Mammary epithelial cell (primary cell): ENCODE data around the gene AVPR2.

Experiments used
- EZH2 ChIP-seq: IDR thresholded peaks from 2 replicates; pipeline ENCODE4 v1.6.1; 2012; ENCODE audit warnings: low read length, inconsistent platforms, borderline replicate concordance
- TF ChIP-seq, protein P1 (sequence below), 2 donors: IDR thresholded peaks in 1 of 2; conservative IDR thresholded peaks in 1 of 2; 2 replicates each; pipeline ENCODE4 v1.5.1; 2011 to 2012; ENCODE audit warnings: inconsistent platforms in 2 of 2, low read length in 2 of 2, mild to moderate bottlenecking in 2 of 2, control low read depth in 1 of 2, low read depth in 1 of 2; ENCODE audit not compliant: insufficient read depth in 1 of 2; ENCODE audit errors: extremely low read depth in 1 of 2

DNA sequence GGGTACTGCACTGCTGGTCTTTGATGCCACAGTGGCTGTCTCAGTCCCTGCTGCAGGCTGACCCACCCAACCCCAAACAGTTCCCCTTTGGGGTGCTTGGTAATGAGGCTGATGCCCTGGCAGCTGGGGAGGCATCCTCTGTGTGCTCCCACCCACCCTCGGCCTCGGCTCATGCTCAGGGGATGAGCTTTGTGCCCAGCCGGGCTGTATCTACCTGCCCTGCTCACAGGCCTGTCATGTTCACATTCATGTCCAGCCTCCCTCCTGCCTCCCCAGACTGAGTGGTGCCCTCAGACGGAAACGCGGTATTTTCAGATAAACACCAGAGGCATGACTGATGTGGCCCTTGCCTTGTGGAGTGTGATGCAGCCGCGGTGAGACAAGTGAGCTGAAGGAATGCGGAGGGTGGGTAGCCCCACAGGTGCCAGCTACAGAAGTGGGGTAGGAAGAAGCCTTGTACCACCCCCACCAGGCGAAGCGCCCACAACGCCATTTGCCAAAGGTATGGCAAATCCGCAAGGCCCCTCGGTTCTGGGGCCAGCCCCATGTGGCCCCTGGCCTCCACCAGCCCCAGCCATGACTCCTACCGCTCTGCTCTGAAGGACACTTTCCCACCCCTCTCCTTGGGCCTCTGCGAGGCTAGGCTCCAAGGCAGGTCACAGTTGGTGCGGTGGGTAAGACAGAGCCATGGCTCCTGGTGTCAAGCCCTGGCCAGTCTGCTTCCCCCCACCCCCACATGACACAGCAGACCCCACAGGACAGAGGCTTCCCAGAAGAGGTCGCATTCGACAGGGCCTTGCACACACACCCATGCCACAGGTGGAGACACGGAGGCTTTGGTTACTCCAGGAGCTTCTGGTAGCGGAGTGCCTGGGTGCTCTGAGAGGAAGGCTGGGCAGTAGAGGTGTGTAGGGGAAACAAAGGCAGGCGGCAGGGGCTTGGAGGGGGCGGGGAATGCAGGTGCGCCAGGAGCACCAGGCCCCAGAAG lies 41.8 kb downstream of the AVPR2 start:
- TF ChIP-seq EZH2: no peak
- TF ChIP-seq, protein P1, sequence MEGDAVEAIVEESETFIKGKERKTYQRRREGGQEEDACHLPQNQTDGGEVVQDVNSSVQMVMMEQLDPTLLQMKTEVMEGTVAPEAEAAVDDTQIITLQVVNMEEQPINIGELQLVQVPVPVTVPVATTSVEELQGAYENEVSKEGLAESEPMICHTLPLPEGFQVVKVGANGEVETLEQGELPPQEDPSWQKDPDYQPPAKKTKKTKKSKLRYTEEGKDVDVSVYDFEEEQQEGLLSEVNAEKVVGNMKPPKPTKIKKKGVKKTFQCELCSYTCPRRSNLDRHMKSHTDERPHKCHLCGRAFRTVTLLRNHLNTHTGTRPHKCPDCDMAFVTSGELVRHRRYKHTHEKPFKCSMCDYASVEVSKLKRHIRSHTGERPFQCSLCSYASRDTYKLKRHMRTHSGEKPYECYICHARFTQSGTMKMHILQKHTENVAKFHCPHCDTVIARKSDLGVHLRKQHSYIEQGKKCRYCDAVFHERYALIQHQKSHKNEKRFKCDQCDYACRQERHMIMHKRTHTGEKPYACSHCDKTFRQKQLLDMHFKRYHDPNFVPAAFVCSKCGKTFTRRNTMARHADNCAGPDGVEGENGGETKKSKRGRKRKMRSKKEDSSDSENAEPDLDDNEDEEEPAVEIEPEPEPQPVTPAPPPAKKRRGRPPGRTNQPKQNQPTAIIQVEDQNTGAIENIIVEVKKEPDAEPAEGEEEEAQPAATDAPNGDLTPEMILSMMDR (conservative IDR thresholded peaks at IDR 0.05 in 1 of 2, IDR thresholded peaks at IDR 0.05 in 1 of 2; ENCODE audit: extremely low read depth in 1 of 2, insufficient read depth in 1 of 2, low read depth in 1 of 2, low read length in 2 of 2): no peak
